SU-DHL-6 (cell line): ENCODE results near the gene NPC1.
"Not testable (repeated sequence)": the region's sequence is repeated elsewhere in the genome, so short reads cannot be mapped to it uniquely, and the experiment has no call there.

ENCODE experiments used
- EZH2phosphoT487 ChIP-seq: fragments of 200-600 bp; sonication (generic), shearing (Covaris generic); conservative IDR thresholded peaks from 2 replicates; pipeline ENCODE4 v1.6.1; 2018; ENCODE audit warnings: mild to moderate bottlenecking, antibody characterized with exemption, low read length, moderate library complexity, mixed read lengths
- TF ChIP-seq, protein P1 (sequence below): fragments of 200-600 bp; sonication (generic); IDR thresholded peaks from one replicate; pipeline ENCODE4 v1.5.1; 2017; ENCODE audit warnings: antibody characterized with exemption, mild to moderate bottlenecking, low read length, moderate library complexity; ENCODE audit not compliant: insufficient read depth, poor library complexity, severe bottlenecking

DNA sequence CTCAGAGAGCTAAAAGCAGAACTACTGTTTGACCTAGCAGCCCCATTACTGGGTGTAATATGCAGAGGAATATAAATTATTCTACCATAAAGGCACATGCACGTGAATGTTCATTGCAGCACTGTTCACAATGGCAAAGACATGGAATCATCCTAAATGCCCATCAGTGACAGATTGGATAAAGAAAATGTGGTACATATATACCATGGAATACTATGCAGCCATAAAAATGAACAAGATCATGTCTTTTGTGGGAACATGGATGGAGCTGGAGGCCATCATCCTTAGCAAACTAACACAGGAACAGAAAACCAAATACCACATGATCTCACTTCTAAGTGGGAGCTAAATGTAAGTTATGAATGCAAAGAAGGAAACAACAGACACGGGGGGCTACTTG, 75.4 kb downstream of the NPC1 start:
- TF ChIP-seq, protein P1, sequence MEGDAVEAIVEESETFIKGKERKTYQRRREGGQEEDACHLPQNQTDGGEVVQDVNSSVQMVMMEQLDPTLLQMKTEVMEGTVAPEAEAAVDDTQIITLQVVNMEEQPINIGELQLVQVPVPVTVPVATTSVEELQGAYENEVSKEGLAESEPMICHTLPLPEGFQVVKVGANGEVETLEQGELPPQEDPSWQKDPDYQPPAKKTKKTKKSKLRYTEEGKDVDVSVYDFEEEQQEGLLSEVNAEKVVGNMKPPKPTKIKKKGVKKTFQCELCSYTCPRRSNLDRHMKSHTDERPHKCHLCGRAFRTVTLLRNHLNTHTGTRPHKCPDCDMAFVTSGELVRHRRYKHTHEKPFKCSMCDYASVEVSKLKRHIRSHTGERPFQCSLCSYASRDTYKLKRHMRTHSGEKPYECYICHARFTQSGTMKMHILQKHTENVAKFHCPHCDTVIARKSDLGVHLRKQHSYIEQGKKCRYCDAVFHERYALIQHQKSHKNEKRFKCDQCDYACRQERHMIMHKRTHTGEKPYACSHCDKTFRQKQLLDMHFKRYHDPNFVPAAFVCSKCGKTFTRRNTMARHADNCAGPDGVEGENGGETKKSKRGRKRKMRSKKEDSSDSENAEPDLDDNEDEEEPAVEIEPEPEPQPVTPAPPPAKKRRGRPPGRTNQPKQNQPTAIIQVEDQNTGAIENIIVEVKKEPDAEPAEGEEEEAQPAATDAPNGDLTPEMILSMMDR = not testable (repeated sequence)
- TF ChIP-seq EZH2phosphoT487 = not testable (repeated sequence)
